GM12878 (cell line): ENCODE results near the gene VPS29. TPM values are rescaled to one million over a fixed set of nuclear protein-coding genes. Genes with fewer than 3 reads are reported as not detected.

ENCODE experiments used
- BCL11A ChIP-seq: IDR thresholded peaks from 2 replicates; pipeline ENCODE4 v1.6.1; 2011; ENCODE audit warnings: low read depth, low read length
- CHD2 ChIP-seq: IDR thresholded peaks from 2 replicates; pipeline ENCODE4 v1.6.1; 2011; ENCODE audit warnings: low read depth, low read length, improper control_type of control experiment, borderline replicate concordance
- CREB1 ChIP-seq: IDR thresholded peaks from 2 replicates; pipeline ENCODE4 v1.6.1; 2012; ENCODE audit warnings: low read depth, mild to moderate bottlenecking, inconsistent platforms
- EED ChIP-seq: sonication (generic); IDR thresholded peaks from 2 replicates; pipeline ENCODE4 v1.6.1; 2016; ENCODE audit warnings: antibody characterized with exemption, low read depth
- FOXM1 ChIP-seq: IDR thresholded peaks from 2 replicates; pipeline ENCODE4 v1.6.1; 2012; ENCODE audit warnings: low read depth, mild to moderate bottlenecking, inconsistent platforms, low read length, moderate library complexity
- GATAD2B ChIP-seq: fragments of 450-650 bp; conservative IDR thresholded peaks from 2 replicates; pipeline ENCODE4 v1.6.1; 2017; ENCODE audit warnings: low read depth, mild to moderate bottlenecking, moderate library complexity
- HDAC2 ChIP-seq: fragments of 200-600 bp; sonication (generic); IDR thresholded peaks from 2 replicates; pipeline ENCODE4 v1.6.1; 2017
- KDM1A ChIP-seq: fragments of 200-600 bp; sonication (generic); IDR thresholded peaks from 2 replicates; pipeline ENCODE4 v1.6.1; 2016; ENCODE audit warnings: borderline replicate concordance
- MTA3 ChIP-seq: IDR thresholded peaks from 2 replicates; pipeline ENCODE4 v1.6.1; 2012; ENCODE audit warnings: low read length, inconsistent platforms, borderline replicate concordance
- MYB ChIP-seq: fragments of 150-350 bp; IDR thresholded peaks from 2 replicates; pipeline ENCODE4 v1.6.1; 2014; ENCODE audit warnings: mild to moderate bottlenecking, low read depth, low read length, borderline replicate concordance
- MYC ChIP-seq: IDR thresholded peaks from 2 replicates; pipeline ENCODE4 v1.6.1; 2011; ENCODE audit warnings: mild to moderate bottlenecking, low read length, moderate library complexity, inconsistent platforms; ENCODE audit not compliant: insufficient read depth, insufficient replicate concordance, insufficient read length, severe bottlenecking
- PAX5 ChIP-seq: IDR thresholded peaks from 2 replicates; pipeline ENCODE4 v1.6.1; 2011; ENCODE audit warnings: low read depth, low read length, borderline replicate concordance
- PAX8 ChIP-seq: fragments of 450-650 bp; IDR thresholded peaks from 2 replicates; pipeline ENCODE4 v1.6.1; 2017; ENCODE audit warnings: mild to moderate bottlenecking, moderate library complexity
- POU2F2 ChIP-seq: IDR thresholded peaks from 3 replicates; pipeline ENCODE4 v1.6.1; 2011; ENCODE audit warnings: low read depth, mild to moderate bottlenecking, low read length, borderline replicate concordance
- RAD51 ChIP-seq: fragments of 450-650 bp; IDR thresholded peaks from 2 replicates; pipeline ENCODE4 v1.6.1; 2016; ENCODE audit warnings: moderate library complexity, mild to moderate bottlenecking, inconsistent platforms
- RELA ChIP-seq: fragments of 450-650 bp; IDR thresholded peaks from 2 replicates; pipeline ENCODE4 v1.8.0; 2014; ENCODE audit warnings: borderline replicate concordance; ENCODE audit not compliant: partially characterized antibody
- SPI1 ChIP-seq: IDR thresholded peaks from 2 replicates; pipeline ENCODE4 v1.6.1; 2011; ENCODE audit warnings: low read depth, mild to moderate bottlenecking, low read length, moderate library complexity, borderline replicate concordance; ENCODE audit not compliant: insufficient read depth
- SREBF2 ChIP-seq: IDR thresholded peaks from 2 replicates; pipeline ENCODE4 v1.6.1; 2012; ENCODE audit warnings: mild to moderate bottlenecking, low read length
- STAT3 ChIP-seq: IDR thresholded peaks from 2 replicates; pipeline ENCODE4 v1.6.1; 2011; ENCODE audit warnings: low read depth, low read length, improper control_type of control experiment
- WRNIP1 ChIP-seq: IDR thresholded peaks from 2 replicates; pipeline ENCODE4 v1.6.1; 2011; ENCODE audit warnings: low read depth, low read length, improper control_type of control experiment, borderline replicate concordance
- ZBED1 ChIP-seq: IDR thresholded peaks from 2 replicates; pipeline ENCODE4 v1.6.1; 2016; ENCODE audit warnings: borderline replicate concordance
- ZNF207 ChIP-seq: fragments of 450-650 bp; IDR thresholded peaks from 2 replicates; pipeline ENCODE4 v1.6.1; 2014; ENCODE audit warnings: antibody characterized with exemption, mild to moderate bottlenecking, borderline replicate concordance
- ZNF274 ChIP-seq: IDR thresholded peaks from one replicate; pipeline ENCODE4 v1.8.0; 2011; ENCODE audit not compliant: insufficient read length, insufficient read depth
- ZNF622 ChIP-seq: fragments of 450-650 bp; IDR thresholded peaks from 2 replicates; pipeline ENCODE4 v1.6.1; 2017; ENCODE audit warnings: mild to moderate bottlenecking, inconsistent platforms
- ZSCAN29 ChIP-seq: fragments of 450-650 bp; IDR thresholded peaks from 2 replicates; pipeline ENCODE4 v1.6.1; 2017; ENCODE audit warnings: mild to moderate bottlenecking, moderate library complexity
- ZZZ3 ChIP-seq: IDR thresholded peaks from 2 replicates; pipeline ENCODE4 v1.6.1; 2011; ENCODE audit warnings: low read depth; ENCODE audit not compliant: control insufficient read depth, insufficient read length
- polyA plus RNA-seq, 11 experiments: library from polyadenylated mRNA; depleted of rRNA in 4 of 11; unstranded in 6 of 11; stranded (reverse) in 5 of 11; fragments of >200 nt; fragmentation: Nextera tagmentation in 4 of 11; fragmentation: Illumina TruSeq in 1 of 11; extraction: Ambion mirVana in 4 of 11; extraction: Trizol in 1 of 11; gene quantifications; 1 replicate in 1 of 11; 2 replicates in 10 of 11; pipeline versions ENCODE4 v1.2.1 to v1.2.3, GENCODE V29; 2011 to 2016; ENCODE audit warnings: inconsistent platforms in 2 of 11, missing spikeins in 2 of 11, low read depth in 1 of 11
- total RNA-seq, 4 experiments: library from RNA; depleted of rRNA in 3 of 4; stranded (reverse); fragments of >200 nt in 3 of 4; fragmentation: Illumina TruSeq in 1 of 4; extraction: Trizol in 1 of 4; gene quantifications; 2 replicates each; pipeline versions ENCODE4 v1.2.1 to v1.2.3, GENCODE V29; 2013 to 2021
- TF ChIP-seq, protein P1 (sequence below): fragments of 450-650 bp; IDR thresholded peaks from 2 replicates; pipeline ENCODE4 v1.6.1; 2017; ENCODE audit warnings: mild to moderate bottlenecking
- TF ChIP-seq, protein P2 (sequence below): fragments of 450-650 bp; IDR thresholded peaks from 2 replicates; pipeline ENCODE4 v1.6.1; 2017; ENCODE audit warnings: low read depth, mild to moderate bottlenecking, moderate library complexity
- TF ChIP-seq, protein P3 (sequence below): IDR thresholded peaks from 2 replicates; pipeline ENCODE4 v1.6.1; 2012; ENCODE audit warnings: low read depth, low read length, improper control_type of control experiment

VPS29 gene
- total and polyA plus RNA-seq, 10 of the 15 experiments (the other 5 are each of a cell fraction or from before 2014, with no cell fraction given): 65.3 to 405 (median 206) TPM

DNA sequence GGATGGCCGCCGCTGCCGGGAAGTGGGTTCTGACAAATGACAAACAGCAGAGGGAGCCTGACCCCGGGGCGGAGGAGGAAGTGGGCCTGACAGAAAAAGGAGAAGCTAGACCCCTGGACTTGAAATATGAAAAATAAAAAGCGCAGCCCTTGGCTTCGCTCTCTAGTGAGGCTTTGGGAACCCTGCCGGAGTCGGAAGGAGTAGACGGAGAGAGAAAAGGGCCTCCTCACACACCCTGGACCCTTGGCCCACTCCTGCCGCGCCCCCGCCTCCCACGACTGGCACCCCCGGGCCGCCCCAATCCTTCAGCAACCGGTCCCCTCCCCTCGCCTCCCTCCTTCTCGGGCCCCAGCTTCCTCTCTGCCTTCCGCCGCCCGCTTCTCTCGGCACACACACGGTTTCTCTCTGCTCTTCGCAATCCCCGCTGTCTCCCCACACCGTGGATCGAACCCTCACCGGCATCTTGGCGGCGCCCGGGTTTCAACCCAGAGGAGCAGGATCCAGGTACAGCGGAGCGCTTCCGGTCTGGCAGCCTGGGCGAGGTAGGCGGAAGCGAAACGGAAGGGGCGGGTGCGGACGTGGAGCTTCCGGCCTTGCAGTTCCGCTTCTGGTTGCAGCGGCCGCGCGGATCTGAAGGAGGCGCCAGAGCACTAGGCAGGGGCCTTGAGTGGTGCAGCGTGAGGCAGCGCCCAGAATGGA, 52.0 kb downstream of the VPS29 start, which contains the start of gene ARPC3 (continued):
- TF ChIP-seq, protein P1, sequence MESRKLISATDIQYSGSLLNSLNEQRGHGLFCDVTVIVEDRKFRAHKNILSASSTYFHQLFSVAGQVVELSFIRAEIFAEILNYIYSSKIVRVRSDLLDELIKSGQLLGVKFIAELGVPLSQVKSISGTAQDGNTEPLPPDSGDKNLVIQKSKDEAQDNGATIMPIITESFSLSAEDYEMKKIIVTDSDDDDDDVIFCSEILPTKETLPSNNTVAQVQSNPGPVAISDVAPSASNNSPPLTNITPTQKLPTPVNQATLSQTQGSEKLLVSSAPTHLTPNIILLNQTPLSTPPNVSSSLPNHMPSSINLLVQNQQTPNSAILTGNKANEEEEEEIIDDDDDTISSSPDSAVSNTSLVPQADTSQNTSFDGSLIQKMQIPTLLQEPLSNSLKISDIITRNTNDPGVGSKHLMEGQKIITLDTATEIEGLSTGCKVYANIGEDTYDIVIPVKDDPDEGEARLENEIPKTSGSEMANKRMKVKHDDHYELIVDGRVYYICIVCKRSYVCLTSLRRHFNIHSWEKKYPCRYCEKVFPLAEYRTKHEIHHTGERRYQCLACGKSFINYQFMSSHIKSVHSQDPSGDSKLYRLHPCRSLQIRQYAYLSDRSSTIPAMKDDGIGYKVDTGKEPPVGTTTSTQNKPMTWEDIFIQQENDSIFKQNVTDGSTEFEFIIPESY: no peak
- TF ChIP-seq CREB1 (peak; percentile 78), SPI1 (peak; percentile 92), CHD2 (peak; percentile 43; the same call in 1 of the 2 replicates), ZNF207 (peak; percentile 79; the same call in 1 of the 2 replicates), KDM1A (no peak), ZSCAN29 (peak; percentile 47; the same call in 1 of the 2 replicates), HDAC2 (no peak), PAX8 (no peak), MYC (no peak), BCL11A (no peak), STAT3 (no peak), RAD51 (no peak), PAX5 (peak; percentile 73; the same call in 1 of the 2 replicates), POU2F2 (peak; percentile 48; the same call in 1 of the 3 replicates), SREBF2 (no peak), ZNF274 (no peak), RELA (peak; percentile 39), EED (no peak; the same call in 1 of the 2 replicates), GATAD2B (peak; percentile 96), MYB (no peak), WRNIP1 (no peak), ZNF622 (no peak), ZBED1 (no peak; the same call in 1 of the 2 replicates), ZZZ3 (no peak), FOXM1 (no peak), MTA3 (no peak; the same call in 1 of the 2 replicates)
- TF ChIP-seq, protein P2, sequence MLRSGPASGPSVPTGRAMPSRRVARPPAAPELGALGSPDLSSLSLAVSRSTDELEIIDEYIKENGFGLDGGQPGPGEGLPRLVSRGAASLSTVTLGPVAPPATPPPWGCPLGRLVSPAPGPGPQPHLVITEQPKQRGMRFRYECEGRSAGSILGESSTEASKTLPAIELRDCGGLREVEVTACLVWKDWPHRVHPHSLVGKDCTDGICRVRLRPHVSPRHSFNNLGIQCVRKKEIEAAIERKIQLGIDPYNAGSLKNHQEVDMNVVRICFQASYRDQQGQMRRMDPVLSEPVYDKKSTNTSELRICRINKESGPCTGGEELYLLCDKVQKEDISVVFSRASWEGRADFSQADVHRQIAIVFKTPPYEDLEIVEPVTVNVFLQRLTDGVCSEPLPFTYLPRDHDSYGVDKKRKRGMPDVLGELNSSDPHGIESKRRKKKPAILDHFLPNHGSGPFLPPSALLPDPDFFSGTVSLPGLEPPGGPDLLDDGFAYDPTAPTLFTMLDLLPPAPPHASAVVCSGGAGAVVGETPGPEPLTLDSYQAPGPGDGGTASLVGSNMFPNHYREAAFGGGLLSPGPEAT: peak; percentile 36; the same call in 1 of the 2 replicates
- TF ChIP-seq, protein P3, sequence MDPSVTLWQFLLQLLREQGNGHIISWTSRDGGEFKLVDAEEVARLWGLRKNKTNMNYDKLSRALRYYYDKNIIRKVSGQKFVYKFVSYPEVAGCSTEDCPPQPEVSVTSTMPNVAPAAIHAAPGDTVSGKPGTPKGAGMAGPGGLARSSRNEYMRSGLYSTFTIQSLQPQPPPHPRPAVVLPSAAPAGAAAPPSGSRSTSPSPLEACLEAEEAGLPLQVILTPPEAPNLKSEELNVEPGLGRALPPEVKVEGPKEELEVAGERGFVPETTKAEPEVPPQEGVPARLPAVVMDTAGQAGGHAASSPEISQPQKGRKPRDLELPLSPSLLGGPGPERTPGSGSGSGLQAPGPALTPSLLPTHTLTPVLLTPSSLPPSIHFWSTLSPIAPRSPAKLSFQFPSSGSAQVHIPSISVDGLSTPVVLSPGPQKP: peak; percentile 95
